Endothelial cell of umbilical vein (primary cell): ENCODE data around the gene STX11.

ENCODE experiments used
- EZH2 ChIP-seq: IDR thresholded peaks from 2 replicates; pipeline ENCODE4 v1.6.1; 2012; ENCODE audit warnings: borderline replicate concordance, low read depth, mild to moderate bottlenecking, moderate library complexity, low read length, inconsistent platforms; ENCODE audit not compliant: severe bottlenecking
- FOS ChIP-seq: IDR thresholded peaks from 2 replicates; pipeline ENCODE4 v1.6.1; 2011; ENCODE audit warnings: mild to moderate bottlenecking, low read length, moderate library complexity, borderline replicate concordance; ENCODE audit not compliant: insufficient read depth
- GATA2 ChIP-seq: IDR thresholded peaks from 2 replicates; pipeline ENCODE4 v1.7.0; 2011; ENCODE audit warnings: low read depth, mild to moderate bottlenecking, moderate library complexity, mixed read lengths, low read length; ENCODE audit not compliant: insufficient read length, insufficient read depth
- MYC ChIP-seq: IDR thresholded peaks from one replicate; pipeline ENCODE4 v1.6.1; 2011; ENCODE audit warnings: mild to moderate bottlenecking, low read depth, low read length
- POLR2A ChIP-seq: IDR thresholded peaks from 2 replicates; pipeline ENCODE4 v1.6.1; 2012; ENCODE audit warnings: low read depth, mild to moderate bottlenecking, control low read depth, low read length
- POLR2AphosphoS5 ChIP-seq: IDR thresholded peaks from 2 replicates; pipeline ENCODE4 v1.6.1; 2012; ENCODE audit warnings: low read depth, mild to moderate bottlenecking, control low read depth, low read length, moderate library complexity; ENCODE audit not compliant: insufficient read depth
- TF ChIP-seq, protein P1 (sequence below), 2 donors: IDR thresholded peaks; 1 replicate in 1 of 2; 2 replicates in 1 of 2; pipeline ENCODE4 v1.5.1; 2011; ENCODE audit warnings: low read length in 2 of 2, mild to moderate bottlenecking in 2 of 2, moderate library complexity in 2 of 2, control low read depth in 1 of 2, inconsistent platforms in 1 of 2, low read depth in 1 of 2; ENCODE audit not compliant: insufficient read depth in 1 of 2; ENCODE audit errors: extremely low read depth in 1 of 2
- TF ChIP-seq, protein P2 (sequence below): IDR thresholded peaks from 2 replicates; pipeline ENCODE4 v1.6.1; 2011; ENCODE audit not compliant: insufficient read depth, insufficient read length

DNA sequence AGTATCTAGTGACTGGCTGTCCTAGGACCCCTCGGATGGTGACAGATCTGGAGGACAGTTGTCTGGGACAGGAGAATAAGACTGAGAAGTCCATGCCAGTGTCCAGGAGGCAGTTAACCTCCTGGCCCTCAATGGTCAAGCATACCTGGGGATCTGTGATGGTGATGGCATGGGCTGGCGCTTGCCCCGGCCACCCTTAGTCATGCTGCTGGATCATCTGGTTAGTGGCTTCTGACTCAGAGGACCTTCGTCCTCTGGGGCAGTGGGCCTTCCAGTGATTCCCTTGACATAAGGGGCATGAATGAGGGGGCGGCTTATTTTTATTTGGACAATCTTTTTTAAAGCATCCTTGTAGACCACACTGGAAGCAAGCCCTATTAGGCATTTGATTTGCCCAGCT is 30.9 kb upstream of the STX11 start:
- TF ChIP-seq GATA2, result no peak
- TF ChIP-seq, protein P1, sequence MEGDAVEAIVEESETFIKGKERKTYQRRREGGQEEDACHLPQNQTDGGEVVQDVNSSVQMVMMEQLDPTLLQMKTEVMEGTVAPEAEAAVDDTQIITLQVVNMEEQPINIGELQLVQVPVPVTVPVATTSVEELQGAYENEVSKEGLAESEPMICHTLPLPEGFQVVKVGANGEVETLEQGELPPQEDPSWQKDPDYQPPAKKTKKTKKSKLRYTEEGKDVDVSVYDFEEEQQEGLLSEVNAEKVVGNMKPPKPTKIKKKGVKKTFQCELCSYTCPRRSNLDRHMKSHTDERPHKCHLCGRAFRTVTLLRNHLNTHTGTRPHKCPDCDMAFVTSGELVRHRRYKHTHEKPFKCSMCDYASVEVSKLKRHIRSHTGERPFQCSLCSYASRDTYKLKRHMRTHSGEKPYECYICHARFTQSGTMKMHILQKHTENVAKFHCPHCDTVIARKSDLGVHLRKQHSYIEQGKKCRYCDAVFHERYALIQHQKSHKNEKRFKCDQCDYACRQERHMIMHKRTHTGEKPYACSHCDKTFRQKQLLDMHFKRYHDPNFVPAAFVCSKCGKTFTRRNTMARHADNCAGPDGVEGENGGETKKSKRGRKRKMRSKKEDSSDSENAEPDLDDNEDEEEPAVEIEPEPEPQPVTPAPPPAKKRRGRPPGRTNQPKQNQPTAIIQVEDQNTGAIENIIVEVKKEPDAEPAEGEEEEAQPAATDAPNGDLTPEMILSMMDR (IDR thresholded peaks at IDR 0.05; ENCODE audit: extremely low read depth in 1 of 2, insufficient read depth in 1 of 2, low read depth in 1 of 2, low read length in 2 of 2), result no peak
- no peak for TF ChIP-seq POLR2AphosphoS5
- no peak for TF ChIP-seq POLR2A
- no peak for TF ChIP-seq EZH2
- TF ChIP-seq, protein P2, sequence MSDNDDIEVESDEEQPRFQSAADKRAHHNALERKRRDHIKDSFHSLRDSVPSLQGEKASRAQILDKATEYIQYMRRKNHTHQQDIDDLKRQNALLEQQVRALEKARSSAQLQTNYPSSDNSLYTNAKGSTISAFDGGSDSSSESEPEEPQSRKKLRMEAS, result no peak
- TF ChIP-seq MYC, result no peak
- TF ChIP-seq FOS, result no peak
